Neural progenitor cell (in vitro differentiated cells): ENCODE results near the gene EPHB4. TPM values are rescaled to one million over a fixed set of nuclear protein-coding genes. Genes with fewer than 3 reads are reported as not detected.

Experiments
- DNase-seq: peaks from one replicate; pipeline ENCODE4 v3.0.0-alpha.2; 2016; ENCODE audit warnings: low spot score
- H2AFZ ChIP-seq: fragments of 200-600 bp; sonication (generic); replicated peaks from 2 replicates; pipeline ENCODE4 v1.6.1; 2016; ENCODE audit warnings: antibody characterized with exemption
- H3F3A ChIP-seq: fragments of 200-600 bp; sonication (generic); 2 replicates; pipeline ENCODE4 v1.6.1; 2016; ENCODE audit warnings: antibody characterized with exemption, low read depth
- H3K27ac ChIP-seq: fragments of 200-600 bp; sonication (generic); 2 replicates; pipeline ENCODE4 v1.5.1; 2016; ENCODE audit warnings: mild to moderate bottlenecking
- H3K27me3 ChIP-seq: fragments of 200-600 bp; sonication (generic); 2 replicates; pipeline ENCODE4 v1.6.1; 2016; ENCODE audit warnings: mild to moderate bottlenecking, moderate library complexity
- H3K36me3 ChIP-seq: fragments of 200-600 bp; sonication (generic); 2 replicates; pipeline ENCODE4 v1.5.1; 2016
- H3K4me1 ChIP-seq: fragments of 200-600 bp; sonication (generic); 2 replicates; pipeline ENCODE4 v1.6.1; 2016; ENCODE audit warnings: mixed run types
- H3K4me2 ChIP-seq: fragments of 200-600 bp; sonication (generic); 2 replicates; pipeline ENCODE4 v1.6.1; 2016
- H3K4me3 ChIP-seq: fragments of 200-600 bp; sonication (generic); 2 replicates; pipeline ENCODE4 v1.5.1; 2016
- H3K79me2 ChIP-seq: fragments of 200-600 bp; sonication (generic); 2 replicates; pipeline ENCODE4 v1.6.1; 2016; ENCODE audit warnings: low read depth
- H3K9ac ChIP-seq: fragments of 200-600 bp; sonication (generic); 2 replicates; pipeline ENCODE4 v1.6.1; 2016
- H3K9me3 ChIP-seq: fragments of 200-600 bp; sonication (generic); 2 replicates; pipeline ENCODE4 v1.5.1; 2016; ENCODE audit warnings: low read depth
- H4K20me1 ChIP-seq: fragments of 200-600 bp; sonication (generic); 2 replicates; pipeline ENCODE4 v1.6.1; 2016; ENCODE audit warnings: low read depth
- H3K27ac Mint-ChIP-seq: 3 replicates; pipeline ENCODE4 v1.8.0; 2021; ENCODE audit warnings: mixed read lengths
- H3K27me3 Mint-ChIP-seq: 2 replicates; pipeline ENCODE4 v1.8.0; 2022; ENCODE audit warnings: low read depth, mild to moderate bottlenecking, inconsistent platforms, moderate library complexity, mixed read lengths; ENCODE audit not compliant: insufficient read depth
- H3K36me3 Mint-ChIP-seq: 3 replicates; pipeline ENCODE4 v1.8.0; 2021; ENCODE audit warnings: mixed read lengths
- H3K4me1 Mint-ChIP-seq: 3 replicates; pipeline ENCODE4 v1.8.0; 2021; ENCODE audit warnings: mixed read lengths
- H3K4me3 Mint-ChIP-seq: 3 replicates; pipeline ENCODE4 v1.8.0; 2021; ENCODE audit warnings: mild to moderate bottlenecking, moderate library complexity, mixed read lengths
- H3K9me3 Mint-ChIP-seq: 3 replicates; pipeline ENCODE4 v1.8.0; 2020; ENCODE audit warnings: mixed read lengths
- CTCF ChIP-seq: fragments of 200-600 bp; sonication (generic); IDR thresholded peaks from 2 replicates; pipeline ENCODE4 v1.5.1; 2017; ENCODE audit warnings: antibody characterized with exemption, mild to moderate bottlenecking
- EZH2 ChIP-seq: fragments of 200-600 bp; sonication (generic); IDR thresholded peaks from 2 replicates; pipeline ENCODE4 v1.6.1; 2017; ENCODE audit warnings: antibody characterized with exemption, mild to moderate bottlenecking, moderate library complexity
- EZH2phosphoT487 ChIP-seq: fragments of 200-600 bp; sonication (generic); IDR thresholded peaks from 2 replicates; pipeline ENCODE4 v1.6.1; 2017; ENCODE audit warnings: antibody characterized with exemption
- total RNA-seq: library from RNA; depleted of rRNA; stranded (reverse); fragments of >200 nt; gene quantifications from 2 replicates; pipeline ENCODE4 v1.2.3, GENCODE V29; 2015; ENCODE audit warnings: low replicate concordance

EPHB4 gene
- total RNA-seq, 1 donor from 2014 or later: 66.5 TPM

DNA sequence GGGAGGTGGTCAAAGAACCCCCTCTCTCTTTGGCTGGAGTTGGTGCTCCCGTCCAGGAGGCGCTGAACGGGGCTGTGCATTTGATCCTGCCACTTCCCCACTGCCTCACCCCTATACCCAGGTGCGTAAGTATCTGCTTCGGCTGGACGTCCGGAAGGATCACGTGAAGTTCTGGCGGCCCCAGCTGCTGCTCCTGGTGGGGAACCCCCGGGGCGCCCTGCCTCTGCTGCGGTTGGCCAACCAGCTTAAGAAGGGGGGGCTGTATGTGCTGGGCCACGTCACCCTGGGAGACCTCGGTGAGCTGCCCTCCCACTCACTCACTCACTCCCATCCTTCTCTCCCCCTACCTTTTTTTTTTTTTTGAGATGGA is 34.3 kb upstream of the EPHB4 start:
- H3K27ac Mint-ChIP-seq: no peak overlapping the region
- no peaks in the 10 kb centered on the region for H3K36me3 ChIP-seq

GRCh38 chr7:100860702-100861615 is 33.6 kb upstream of the EPHB4 start:
- H3K27me3 ChIP-seq: no peaks in the 10 kb centered on the region
- peaks cover 4% of the 10 kb centered on the region for H3K4me1 ChIP-seq
- peaks cover under 1% of the 10 kb centered on the region for H3K79me2 ChIP-seq
- Mint-ChIP-seq H3K27me3 (no peaks in the 10 kb centered on the region), H3K4me3 (no peak overlapping the region), H3K9me3 (no peaks in the 10 kb centered on the region), H3K4me1 (no peaks in the 10 kb centered on the region), H3K27ac (no peak overlapping the region), H3K36me3 (peaks cover 7% of the 10 kb centered on the region)
- H3F3A ChIP-seq: peaks cover 10% of the 10 kb centered on the region
- no peak overlapping the region for H2AFZ ChIP-seq
- H3K9ac ChIP-seq: no peak overlapping the region
- no peaks in the 10 kb centered on the region for H3K9me3 ChIP-seq
- no peak overlapping the region for H3K4me2 ChIP-seq
- H3K27ac ChIP-seq: no peak overlapping the region
- no peak overlapping the region for H3K4me3 ChIP-seq
- H3K36me3 ChIP-seq: no peaks in the 10 kb centered on the region
- H4K20me1 ChIP-seq: no peaks in the 10 kb centered on the region
- DNase-seq: no peak
- TF ChIP-seq CTCF (no peak), EZH2phosphoT487 (no peak), EZH2 (no peak)

More for the DNA sequence above, 34.3 kb upstream of the EPHB4 start:
- Histone ChIP-seq H3F3A (peaks cover 10% of the 10 kb centered on the region), H3K27ac (no peak overlapping the region), H3K9me3 (no peaks in the 10 kb centered on the region), H3K4me1 (peaks cover 6% of the 10 kb centered on the region), H3K4me3 (no peak overlapping the region), H3K79me2 (no peaks in the 10 kb centered on the region), H3K4me2 (no peak overlapping the region), H3K9ac (no peak overlapping the region), H2AFZ (no peak overlapping the region), H3K27me3 (no peaks in the 10 kb centered on the region), H4K20me1 (no peaks in the 10 kb centered on the region)
- H3K36me3 Mint-ChIP-seq: peaks cover 7% of the 10 kb centered on the region
- no peaks in the 10 kb centered on the region for H3K9me3 Mint-ChIP-seq
- no peak for DNase-seq
- no peak for TF ChIP-seq EZH2
- TF ChIP-seq CTCF: no peak
- TF ChIP-seq EZH2phosphoT487: no peak
- H3K27me3 Mint-ChIP-seq: no peaks in the 10 kb centered on the region
- peaks cover 3% of the 10 kb centered on the region for H3K4me1 Mint-ChIP-seq
- no peak overlapping the region for H3K4me3 Mint-ChIP-seq

DNA sequence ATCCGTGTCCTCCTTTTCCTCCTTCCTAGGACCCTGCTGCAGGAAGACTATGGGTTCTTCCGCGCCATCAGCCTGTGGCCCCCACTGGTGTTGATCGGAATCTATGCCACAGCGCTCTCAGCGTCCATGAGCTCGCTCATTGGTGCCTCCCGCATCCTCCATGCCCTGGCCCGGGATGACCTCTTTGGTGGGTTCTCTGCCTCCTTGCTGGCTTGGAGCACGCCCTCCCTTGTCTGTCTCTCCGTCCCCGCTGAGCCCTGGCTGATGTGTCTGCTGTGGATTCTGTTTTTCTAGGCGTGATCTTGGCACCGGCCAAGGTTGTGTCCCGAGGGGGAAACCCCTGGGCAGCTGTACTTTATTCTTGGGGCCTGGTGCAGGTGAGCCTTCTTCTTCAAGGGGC is 32.5 kb upstream of the EPHB4 start:
- H2AFZ ChIP-seq: no peak overlapping the region
- no peak for TF ChIP-seq EZH2
- TF ChIP-seq CTCF: no peak
- no peak for TF ChIP-seq EZH2phosphoT487
- H3K27ac ChIP-seq: no peak overlapping the region
- H3K4me1 ChIP-seq: peaks cover 4% of the 10 kb centered on the region
- H4K20me1 ChIP-seq: no peaks in the 10 kb centered on the region
- Mint-ChIP-seq H3K27ac (peak overlapping the region; percentile 65), H3K9me3 (no peaks in the 10 kb centered on the region), H3K4me3 (no peak overlapping the region), H3K4me1 (no peaks in the 10 kb centered on the region), H3K36me3 (peaks cover 7% of the 10 kb centered on the region), H3K27me3 (peaks cover 2% of the 10 kb centered on the region)
- no peaks in the 10 kb centered on the region for H3K9me3 ChIP-seq
- H3K4me2 ChIP-seq: no peak overlapping the region
- peaks cover 9% of the 10 kb centered on the region for H3K79me2 ChIP-seq
- no peak overlapping the region for H3K4me3 ChIP-seq
- H3K9ac ChIP-seq: no peak overlapping the region
- no peaks in the 10 kb centered on the region for H3K36me3 ChIP-seq
- H3K27me3 ChIP-seq: no peaks in the 10 kb centered on the region
- DNase-seq: no peak
- H3F3A ChIP-seq: peaks cover 1% of the 10 kb centered on the region
